Panc1 (cell line): Measurements from ENCODE around the gene WNT5A. TPM values are rescaled to one million over a fixed set of nuclear protein-coding genes. Genes with fewer than 3 reads are reported as not detected.

ENCODE experiments used
- ATAC-seq: fragments of 200-7000 bp; cut with Tn5 transposase; 2 replicates; pipeline ENCODE4 v1.9.1; 2020; ENCODE audit warnings: mild to moderate bottlenecking, moderate library complexity
- BruUV-seq: library from RNA; stranded (reverse); fragments of 400-500 nt; replicated peaks from 2 replicates; lab custom pipeline; 2021; lab: Mats Ljungman, UMichigan
- CTCF ChIA-PET: fragments of 300-600 bp; sonication (Branson Sonifier 250); formaldehyde crosslinking; loops from one replicate; lab custom pipeline; 2022; ENCODE audit warnings: antibody characterized with exemption; lab: Charles Lee
- POLR2A ChIA-PET: fragments of 300-600 bp; sonication (Branson Sonifier 250); formaldehyde crosslinking; loops from one replicate; lab custom pipeline; 2022; ENCODE audit warnings: antibody characterized with exemption; lab: Charles Lee
- DNase-seq: peaks from one replicate; pipeline ENCODE4 v3.0.0-alpha.2; 2010; ENCODE audit warnings: low read depth, low spot score
- H3K27ac ChIP-seq: 2 replicates; pipeline ENCODE4 v1.5.1; 2011; ENCODE audit warnings: mild to moderate bottlenecking, low read length, inconsistent platforms
- H3K27me3 ChIP-seq: fragments of 200-500 bp; sonication (Bioruptor generic); 2 replicates; pipeline ENCODE4 v1.6.0; 2014; ENCODE audit warnings: low read length, inconsistent platforms; ENCODE audit not compliant: control insufficient read depth, insufficient read depth
- H3K36me3 ChIP-seq: fragments of 200-500 bp; sonication (Bioruptor generic); 2 replicates; pipeline ENCODE4 v1.5.1; 2014; ENCODE audit warnings: inconsistent platforms, mild to moderate bottlenecking, low read length, moderate library complexity; ENCODE audit not compliant: control insufficient read depth, insufficient read depth
- H3K4me1 ChIP-seq: 2 replicates; pipeline ENCODE4 v1.5.1; 2011; ENCODE audit warnings: inconsistent platforms, mild to moderate bottlenecking, low read length, moderate library complexity; ENCODE audit not compliant: control insufficient read depth, insufficient read depth
- H3K4me3 ChIP-seq, 2 experiments: 2 replicates each; pipeline ENCODE4 v1.5.1; 2011 to 2012; ENCODE audit warnings: low read depth in 2 of 2, low read length in 2 of 2, mild to moderate bottlenecking in 2 of 2, inconsistent platforms in 1 of 2, moderate library complexity in 1 of 2
- H3K9me3 ChIP-seq: fragments of 200-500 bp; sonication (Bioruptor generic); 2 replicates; pipeline ENCODE4 v1.5.1; 2014; ENCODE audit warnings: low read depth, mild to moderate bottlenecking, inconsistent platforms, low read length, moderate library complexity; ENCODE audit not compliant: control insufficient read depth, insufficient read depth
- CTCF ChIP-seq: fragments of 450-650 bp; IDR thresholded peaks from 2 replicates; pipeline ENCODE4 v1.5.1; 2017; ENCODE audit warnings: mild to moderate bottlenecking
- POLR2AphosphoS5 ChIP-seq: IDR thresholded peaks from 2 replicates; pipeline ENCODE4 v1.6.1; 2012; ENCODE audit warnings: mild to moderate bottlenecking, low read depth, low read length, moderate library complexity
- REST ChIP-seq, 2 experiments: IDR thresholded peaks; 2 replicates each; pipeline ENCODE4 v1.6.1; 2011 to 2012; ENCODE audit warnings: low read depth in 2 of 2, control low read depth in 1 of 2, low read length in 1 of 2, mild to moderate bottlenecking in 1 of 2, moderate library complexity in 1 of 2; ENCODE audit not compliant: insufficient read depth in 1 of 2
- SIN3A ChIP-seq: IDR thresholded peaks from 2 replicates; pipeline ENCODE4 v1.6.1; 2012; ENCODE audit warnings: low read depth, mild to moderate bottlenecking, low read length, moderate library complexity, borderline replicate concordance; ENCODE audit not compliant: insufficient read depth
- TCF7L2 ChIP-seq: IDR thresholded peaks from 2 replicates; pipeline ENCODE4 v1.6.1; 2011; ENCODE audit warnings: mild to moderate bottlenecking, low read depth, low read length, inconsistent platforms
- in situ Hi-C: cut with HindIII; loops from 2 replicates; pipeline ENCODE4 v1.10.0; 2016; ENCODE audit warnings: low sequenced_read_pairs, low pct_unique_long_range_greater_than_20kb
- intact Hi-C: fragments of 100-400 bp; cut with micrococcal nuclease; formaldehyde crosslinking; loops from one replicate; pipeline ENCODE4 v1.10.0; 2022; ENCODE audit not compliant: unreplicated experiment
- total RNA-seq: library from RNA; stranded (reverse); gene quantifications from one replicate; pipeline ENCODE4 v1.2.1, GENCODE V29; 2021; ENCODE audit not compliant: unreplicated experiment

The WNT5A gene
- total RNA-seq, 1 experiment from 2014 or later, result 0.54 TPM

GRCh38 chr3:55453886-55454496, 33.1 kb downstream of the WNT5A start:
- no peak overlapping the region for H3K27ac ChIP-seq
- BruUV-seq, result no TSS peak
- intact Hi-C loops (no loop called here), in situ Hi-C loops (no loop called here)
- H3K36me3 ChIP-seq, result no peaks in the 10 kb centered on the region
- DNase-seq (no peak), ATAC-seq (no peak)
- TF ChIP-seq CTCF (no peak), POLR2AphosphoS5 (no peak), SIN3A (no peak), REST (IDR thresholded peaks at IDR 0.05; ENCODE audit: insufficient read depth in 1 of 2, low read depth in 2 of 2, low read length in 1 of 2) (no peak), TCF7L2 (no peak)
- ChIA-PET CTCF (no interaction called here), POLR2A (no interaction called here)
- H3K4me1 ChIP-seq, result no peaks in the 10 kb centered on the region
- H3K27me3 ChIP-seq, result no peaks in the 10 kb centered on the region
- H3K4me3 ChIP-seq, result no peak overlapping the region
- no peaks in the 10 kb centered on the region for H3K9me3 ChIP-seq

GRCh38 chr3:55452886-55453285, 34.2 kb downstream of the WNT5A start:
- BruUV-seq, result no TSS peak
- intact Hi-C loops, result no loop called here
- H3K4me1 ChIP-seq, result no peaks in the 10 kb centered on the region
- no peaks in the 10 kb centered on the region for H3K9me3 ChIP-seq
- ChIA-PET CTCF (no interaction called here), POLR2A (no interaction called here)
- no peak for DNase-seq
- H3K27me3 ChIP-seq, result no peaks in the 10 kb centered on the region
- H3K27ac ChIP-seq, result no peak overlapping the region
- H3K36me3 ChIP-seq, result no peaks in the 10 kb centered on the region
- TF ChIP-seq REST (IDR thresholded peaks at IDR 0.05; ENCODE audit: insufficient read depth in 1 of 2, low read depth in 2 of 2, low read length in 1 of 2) (no peak), CTCF (no peak), SIN3A (no peak), POLR2AphosphoS5 (no peak), TCF7L2 (no peak)
- H3K4me3 ChIP-seq, result no peak overlapping the region
- ATAC-seq, result no peak
- in situ Hi-C loops, result no loop called here
